Measurements from ENCODE around the gene PMF1.
A peak's percentile ranks its signal among the peaks of the same experiment; 100 is the strongest.

Gene PMF1

DNA sequence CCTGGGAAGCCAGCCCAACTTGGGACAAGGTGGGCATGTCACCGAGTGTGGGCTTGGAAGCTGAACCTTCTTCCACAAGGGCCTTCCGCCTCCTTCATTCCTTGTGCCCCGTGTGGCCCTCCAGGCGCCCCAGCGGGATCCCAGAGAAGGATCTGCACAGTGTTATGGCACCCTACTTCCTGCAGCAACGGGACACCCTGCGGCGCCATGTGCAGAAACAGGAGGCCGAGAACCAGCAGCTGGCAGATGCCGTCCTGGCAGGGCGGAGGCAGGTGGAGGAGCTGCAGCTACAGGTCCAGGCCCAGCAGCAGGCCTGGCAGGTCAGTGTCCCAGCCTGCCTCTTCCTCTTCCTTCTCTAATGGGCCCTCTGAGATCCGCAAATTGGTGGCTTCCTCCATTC is 23.4 kb downstream of the PMF1 start:
- DNase-seq (ENCODE audit: low read depth): no peak

DNA sequence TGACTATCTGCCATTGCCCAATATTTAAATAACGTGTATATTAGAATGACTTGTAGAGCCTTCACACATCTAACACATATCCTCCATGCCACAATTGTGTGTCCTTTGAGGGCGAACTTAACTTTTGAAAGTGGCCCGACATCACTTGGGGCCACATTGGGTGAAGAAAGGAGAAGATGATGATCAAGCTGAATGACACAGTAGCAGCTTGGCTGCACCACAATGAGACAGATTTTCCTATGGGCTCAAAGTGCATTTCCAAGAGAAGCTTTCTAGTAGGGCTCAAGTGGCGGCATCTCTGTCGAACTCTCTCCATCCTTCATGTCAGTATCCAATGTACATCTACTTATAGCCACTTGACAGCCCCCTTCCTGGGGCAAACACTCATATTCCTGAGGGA is 25.4 kb downstream of the PMF1 start:
- DNase-seq (ENCODE audit: low read depth): no peak

DNA sequence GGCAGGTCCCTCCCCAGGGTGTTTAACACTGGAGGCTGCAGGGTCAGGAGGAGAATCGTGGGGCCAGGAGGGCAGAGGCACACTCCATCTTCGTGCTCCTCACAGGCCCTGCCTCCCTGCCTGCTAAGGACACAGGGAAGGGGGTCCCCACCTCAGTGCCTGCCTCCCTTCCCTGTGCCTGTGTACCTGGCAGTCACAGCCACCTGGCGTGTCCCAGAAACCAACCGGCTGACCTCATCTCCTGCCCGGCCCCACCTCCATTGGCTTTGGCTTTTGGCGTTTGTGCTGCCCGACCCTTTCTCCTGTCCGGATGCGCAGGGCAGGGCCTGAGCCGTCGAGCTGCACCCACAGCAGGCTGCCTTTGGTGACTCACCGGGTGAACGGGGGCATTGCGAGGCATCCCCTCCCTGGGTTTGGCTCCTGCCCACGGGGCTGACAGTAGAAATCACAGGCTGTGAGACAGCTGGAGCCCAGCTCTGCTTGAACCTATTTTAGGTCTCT is 28.6 kb downstream of the PMF1 start:
- no peak for DNase-seq (ENCODE audit: low read depth)

DNA sequence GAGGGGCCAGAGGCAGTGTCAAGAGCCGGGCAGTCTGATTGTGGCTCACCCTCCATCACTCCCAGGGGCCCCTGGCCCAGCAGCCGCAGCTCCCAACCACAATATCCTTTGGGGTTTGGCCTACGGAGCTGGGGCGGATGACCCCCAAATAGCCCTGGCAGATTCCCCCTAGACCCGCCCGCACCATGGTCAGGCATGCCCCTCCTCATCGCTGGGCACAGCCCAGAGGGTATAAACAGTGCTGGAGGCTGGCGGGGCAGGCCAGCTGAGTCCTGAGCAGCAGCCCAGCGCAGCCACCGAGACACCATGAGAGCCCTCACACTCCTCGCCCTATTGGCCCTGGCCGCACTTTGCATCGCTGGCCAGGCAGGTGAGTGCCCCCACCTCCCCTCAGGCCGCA is 29.1 kb downstream of the PMF1 start, which contains the start of gene BGLAP:
Gene BGLAP (plus strand): TSS at position 259 of the 400 bp plus-strand sequence. CDS start 48 bp downstream, at position 307.
- no peak for DNase-seq (ENCODE audit: low read depth)

DNA sequence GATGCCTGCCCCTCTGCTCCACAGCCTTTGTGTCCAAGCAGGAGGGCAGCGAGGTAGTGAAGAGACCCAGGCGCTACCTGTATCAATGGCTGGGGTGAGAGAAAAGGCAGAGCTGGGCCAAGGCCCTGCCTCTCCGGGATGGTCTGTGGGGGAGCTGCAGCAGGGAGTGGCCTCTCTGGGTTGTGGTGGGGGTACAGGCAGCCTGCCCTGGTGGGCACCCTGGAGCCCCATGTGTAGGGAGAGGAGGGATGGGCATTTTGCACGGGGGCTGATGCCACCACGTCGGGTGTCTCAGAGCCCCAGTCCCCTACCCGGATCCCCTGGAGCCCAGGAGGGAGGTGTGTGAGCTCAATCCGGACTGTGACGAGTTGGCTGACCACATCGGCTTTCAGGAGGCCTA is 29.9 kb downstream of the PMF1 start:
- DNase-seq (ENCODE audit: low read depth): no peak

DNA sequence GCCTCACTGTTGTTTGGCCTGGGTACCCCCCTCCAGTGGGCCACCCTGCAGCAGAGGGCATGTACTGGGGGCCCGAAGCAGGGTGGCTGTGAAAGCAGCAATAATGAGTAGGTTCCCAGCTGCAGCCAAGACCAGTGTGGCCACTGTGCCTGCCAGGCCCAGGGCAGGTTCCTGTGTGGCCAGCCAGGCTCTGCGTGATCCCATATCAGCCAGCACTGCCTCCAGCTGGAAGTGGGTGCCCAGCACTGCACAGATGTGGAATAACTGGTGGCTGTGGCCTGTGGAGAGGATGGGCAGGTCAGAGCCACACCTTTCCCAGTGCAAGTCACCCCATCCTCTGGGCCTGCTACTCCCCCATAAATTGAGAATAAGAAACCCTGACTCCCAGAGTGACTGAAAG is 31.3 kb downstream of the PMF1 start:
- DNase-seq (ENCODE audit: low read depth): no peak

DNA sequence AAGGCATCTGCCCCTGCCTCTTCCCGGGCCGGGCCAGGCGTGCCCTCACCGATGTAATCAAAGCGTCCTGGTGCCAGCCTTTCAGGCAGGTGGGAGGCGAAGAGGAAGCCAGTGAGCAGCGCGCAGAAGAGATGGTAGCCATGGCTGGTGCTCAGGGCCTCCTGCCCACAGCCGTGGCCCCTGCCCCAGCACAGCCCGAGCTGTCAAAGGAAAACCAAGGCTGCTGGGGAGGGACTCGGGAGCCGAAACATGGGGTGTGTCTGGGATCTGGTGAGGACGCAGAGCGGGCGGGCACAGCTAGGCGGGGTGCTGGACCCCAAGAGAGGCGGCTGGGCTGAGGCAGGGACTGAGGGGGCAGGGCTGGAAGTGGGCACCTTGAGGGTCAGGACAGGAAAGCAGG is 31.9 kb downstream of the PMF1 start:
- DNase-seq (ENCODE audit: low read depth): no peak

DNA sequence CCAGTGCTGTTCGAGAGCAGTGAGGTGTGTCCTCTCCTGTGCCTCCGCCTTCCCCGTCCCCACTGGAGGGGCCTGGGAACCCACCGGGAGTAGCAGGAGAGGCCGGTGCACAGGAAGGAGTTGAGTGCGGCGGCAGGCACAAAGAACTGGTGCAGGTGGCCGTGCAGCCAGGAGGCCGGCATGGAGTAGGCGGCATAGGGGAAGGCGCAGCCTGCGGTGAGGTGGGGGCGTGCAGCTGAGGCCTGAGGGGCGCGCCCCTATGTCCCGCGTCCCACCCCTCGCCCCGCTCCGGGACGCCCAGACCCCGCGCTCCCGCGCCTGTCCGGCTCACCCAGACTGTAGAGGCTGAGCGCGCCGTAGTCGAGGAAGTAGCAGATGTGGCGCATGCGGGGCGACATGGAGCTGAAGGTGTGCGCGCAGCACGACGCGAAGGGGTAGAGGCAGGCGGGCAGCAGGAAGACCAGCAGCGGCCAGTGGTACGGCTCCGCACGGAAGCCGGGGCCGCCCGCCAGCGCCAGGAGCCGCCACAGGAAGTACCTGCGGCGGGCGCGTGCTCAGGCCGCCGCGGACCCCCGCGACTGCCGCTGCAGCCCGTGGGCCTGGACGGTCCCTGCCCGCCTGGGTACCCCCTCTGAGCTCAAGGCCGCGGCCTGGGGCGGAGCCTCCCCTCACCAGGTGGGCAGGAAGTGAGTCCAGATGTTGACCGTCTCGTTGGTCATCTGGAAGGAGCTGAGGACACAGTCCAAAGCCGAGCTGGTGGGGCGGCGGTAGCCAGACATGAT is 32.8 kb downstream of the PMF1 start:
- no peak for DNase-seq (ENCODE audit: low read depth)

DNA sequence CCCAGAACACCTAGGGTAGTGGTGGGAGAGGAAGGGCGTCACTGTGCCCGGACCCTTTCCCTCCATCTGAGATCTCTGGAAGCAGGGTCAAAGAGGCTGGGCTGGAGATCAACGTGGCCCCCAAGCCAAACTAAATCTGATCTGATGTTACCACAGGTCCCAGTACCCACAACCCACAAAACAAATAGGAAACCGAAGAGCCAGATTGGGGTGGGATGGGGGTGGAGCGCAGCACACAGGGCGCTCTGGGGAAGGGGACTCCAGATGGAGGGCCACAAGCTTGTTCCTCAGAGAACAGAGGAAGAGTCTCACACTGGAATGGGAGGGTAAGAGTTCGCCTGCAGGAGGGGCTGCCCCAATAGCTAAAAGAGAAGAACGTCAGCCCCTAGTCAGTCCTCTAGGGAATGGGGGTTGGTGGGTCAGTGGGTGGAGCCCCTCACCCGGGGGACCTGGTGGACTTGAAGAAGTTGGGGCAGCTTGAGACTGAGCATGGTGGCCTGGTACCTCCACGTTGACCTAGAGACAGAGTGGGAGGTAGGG is 33.5 kb downstream of the PMF1 start:
- no peak for DNase-seq (ENCODE audit: low read depth)

DNA sequence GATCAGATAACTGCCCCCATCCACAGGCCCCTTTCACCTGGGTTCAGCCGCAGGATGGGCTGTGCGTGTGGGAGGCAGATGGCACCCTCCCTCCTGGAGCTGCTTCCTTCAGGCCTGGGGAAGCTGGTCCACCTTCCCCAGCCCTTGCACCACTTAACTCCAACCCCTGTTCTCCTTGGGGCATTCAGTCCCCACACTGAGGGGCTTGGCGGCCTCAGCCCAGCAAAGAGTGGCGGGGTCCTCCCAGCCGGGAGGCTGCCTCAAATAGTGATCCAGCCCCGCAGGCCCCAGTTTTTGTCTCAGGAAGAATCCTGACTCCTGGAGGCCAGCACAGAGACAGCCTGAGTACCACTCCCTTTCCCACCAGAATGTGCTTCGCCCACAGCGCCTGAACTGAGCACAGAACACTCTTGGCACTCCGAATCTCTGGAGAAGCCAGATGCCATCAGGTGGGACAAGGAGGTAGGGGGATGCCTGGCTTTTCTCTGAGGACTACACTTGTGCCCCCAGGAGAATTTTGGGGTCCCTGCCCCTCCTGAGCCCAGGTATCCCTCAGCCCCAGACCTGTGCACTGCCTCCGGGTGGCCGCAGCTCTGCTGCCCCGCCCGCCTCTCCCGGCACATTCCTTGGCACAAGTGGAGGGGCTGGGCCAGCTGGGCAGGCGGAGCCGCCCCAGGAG is 34.1 kb downstream of the PMF1 start:
- no peak for DNase-seq (ENCODE audit: low read depth)

DNA sequence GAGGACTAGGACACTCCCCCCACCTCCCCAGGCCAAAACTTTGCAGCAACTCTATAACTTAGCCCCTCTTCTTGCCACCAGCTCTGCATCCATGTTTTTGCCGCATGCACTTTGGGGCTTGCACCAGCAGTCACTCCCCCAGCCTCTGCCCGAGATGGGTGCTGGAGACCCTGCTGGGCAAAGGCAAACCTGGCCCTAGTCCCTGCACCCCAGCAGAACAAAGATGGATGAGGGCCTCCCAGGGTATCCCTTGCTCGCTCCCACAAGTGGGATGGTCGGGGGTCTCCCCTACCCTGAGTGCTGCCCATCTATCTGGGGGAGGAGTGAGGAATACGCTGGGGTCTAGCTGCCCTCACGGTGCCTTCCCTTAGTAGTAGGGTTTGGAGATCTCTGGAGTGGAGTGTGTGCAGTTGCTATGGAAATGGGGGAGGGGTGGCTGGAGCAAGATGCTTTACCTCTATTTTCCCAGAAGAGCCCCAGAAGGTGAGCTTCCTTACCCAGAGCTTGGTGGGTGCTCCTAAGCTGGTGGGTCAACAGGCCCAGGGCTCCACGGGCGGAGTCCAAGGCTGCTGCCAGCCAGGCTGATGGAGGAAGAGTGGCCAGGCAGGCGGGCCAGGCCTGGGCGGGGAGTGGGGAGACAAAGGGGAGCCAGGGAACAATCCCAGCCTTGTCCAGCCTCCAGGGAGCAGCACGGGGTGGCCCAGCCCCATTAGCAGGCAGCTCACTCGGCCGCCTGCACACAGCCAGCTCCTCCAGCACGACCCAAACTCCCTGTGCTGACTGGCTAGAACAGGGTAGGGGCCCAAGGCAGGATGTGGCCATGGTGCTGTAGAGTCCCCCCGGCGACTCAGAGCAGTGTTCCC is 34.9 kb downstream of the PMF1 start, which contains the start of gene PAQR6:
Gene PAQR6 (minus strand): TSS at position 597 of the 863 bp plus-strand sequence. CDS start 1,325 bp downstream, outside the sequence.
- DNase-seq (ENCODE audit: low read depth): no peak

DNA sequence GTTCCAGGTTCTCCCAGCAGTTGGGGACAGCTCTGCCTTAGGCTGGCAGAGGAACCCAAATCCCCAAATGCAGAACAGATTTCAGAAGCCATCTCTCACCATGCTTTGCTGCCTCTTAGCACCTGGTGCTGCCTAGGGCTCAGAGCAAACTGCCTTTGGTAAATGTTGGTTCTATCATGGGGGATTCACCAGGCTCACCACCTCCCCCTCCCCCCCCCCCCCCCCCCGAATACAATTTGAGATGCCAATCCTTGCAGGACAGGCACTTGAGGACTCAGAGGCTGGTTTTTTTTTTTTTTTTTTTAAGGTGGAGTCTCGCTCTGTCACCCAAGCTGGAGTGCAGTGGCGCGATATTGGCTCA is 35.5 kb downstream of the PMF1 start:
- DNase-seq (ENCODE audit: low read depth): no peak

DNA sequence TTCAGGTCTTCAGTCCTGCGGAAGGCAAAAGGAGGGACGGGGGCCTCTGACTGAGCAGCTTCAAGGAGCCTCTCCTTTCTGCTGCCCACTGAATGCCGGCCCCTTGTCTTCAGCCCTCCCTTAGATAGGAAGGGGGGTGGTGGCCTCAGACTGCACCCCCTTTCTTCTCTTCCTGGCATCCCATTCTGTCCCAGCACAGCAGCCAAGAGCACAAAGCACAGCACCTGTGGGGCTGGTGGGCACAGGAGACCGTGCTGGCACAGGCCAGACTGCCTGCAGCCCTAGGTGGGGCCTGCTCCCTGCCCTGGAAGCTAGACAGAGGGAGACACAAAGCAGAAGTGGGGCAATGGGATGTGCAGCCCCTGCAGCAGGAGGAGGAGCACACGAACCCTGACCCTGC is 36.8 kb downstream of the PMF1 start:
- DNase-seq (ENCODE audit: low read depth): no peak

DNA sequence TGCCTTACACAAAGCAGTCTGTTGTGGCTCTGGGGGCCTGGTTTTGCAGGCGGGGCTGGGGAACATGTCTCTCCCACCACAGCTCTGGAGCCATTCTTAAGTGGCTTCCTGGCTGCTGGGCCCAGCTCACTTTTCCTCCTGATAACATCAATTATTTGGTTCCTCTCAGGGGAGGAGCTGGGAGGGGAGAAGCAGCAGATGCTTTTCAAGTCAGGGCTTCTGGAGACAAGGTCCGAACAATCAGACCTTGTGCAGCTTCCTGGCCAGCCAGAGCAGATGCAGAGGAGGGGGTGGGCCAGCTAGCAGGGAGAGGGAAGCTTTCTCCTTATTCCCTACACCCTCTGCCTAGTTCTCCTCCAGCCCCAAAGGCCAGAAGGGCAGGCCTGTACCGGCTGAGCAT is 38.7 kb downstream of the PMF1 start:
- DNase-seq (ENCODE audit: low read depth): no peak

DNA sequence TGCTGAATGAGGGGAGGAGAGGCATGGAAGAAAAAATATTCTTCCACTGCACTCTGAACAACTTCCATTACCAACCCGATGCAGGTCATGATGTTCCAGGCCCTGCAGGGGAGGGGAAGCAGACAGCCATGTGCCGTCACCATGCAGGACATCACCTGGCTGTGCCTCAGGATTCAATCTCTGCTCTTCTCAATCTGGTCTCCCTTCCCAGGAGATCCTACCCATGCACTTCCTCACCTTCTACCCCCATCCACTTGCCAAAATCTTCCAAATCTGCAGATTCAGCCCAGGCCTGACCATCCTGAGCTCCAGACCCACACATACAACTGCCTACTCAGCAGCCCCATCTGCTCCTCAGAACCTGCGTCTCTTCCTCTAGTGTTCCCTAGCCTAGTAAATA is 40.8 kb downstream of the PMF1 start:
- DNase-seq (ENCODE audit: low read depth): no peak

DNA sequence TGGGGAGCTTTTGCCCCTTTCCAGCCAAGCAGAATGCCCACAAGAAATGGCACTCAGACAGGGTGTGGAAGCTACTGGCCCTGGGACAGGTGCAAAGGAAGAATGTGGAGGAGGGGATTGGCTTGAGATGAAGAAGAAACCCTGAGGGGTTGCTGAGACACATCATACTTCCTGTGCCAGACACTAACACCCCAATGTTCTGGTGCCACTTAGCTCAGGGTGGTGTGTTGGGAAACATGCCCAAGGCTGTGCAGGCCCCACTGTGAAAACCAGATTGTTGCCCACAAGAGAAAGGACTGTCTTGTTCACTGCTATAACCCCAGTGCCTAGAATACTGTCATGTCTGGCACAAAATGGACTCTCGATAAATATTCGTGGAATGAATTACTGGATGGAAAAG is 44.9 kb downstream of the PMF1 start:
- DNase-seq (ENCODE audit: low read depth): no peak

DNA sequence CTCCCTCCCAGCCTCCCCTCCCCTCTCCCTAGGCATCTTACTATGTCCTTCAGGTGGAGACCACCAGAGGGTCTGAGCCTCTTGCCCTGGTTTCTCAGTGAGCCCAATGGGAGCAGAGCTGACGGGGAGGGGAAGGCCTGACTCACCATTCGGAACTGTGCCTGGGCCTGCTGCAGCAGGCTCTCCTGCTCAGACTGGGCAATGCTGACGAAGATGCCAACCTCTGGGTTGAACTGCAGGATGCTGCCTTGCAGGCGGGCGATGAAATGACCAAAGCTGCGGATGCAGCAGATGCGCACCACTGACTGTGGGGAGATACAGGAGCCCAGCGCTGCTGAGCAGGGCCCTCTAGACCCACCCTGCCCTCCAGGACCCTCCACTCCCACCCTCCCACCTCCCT is 46.1 kb downstream of the PMF1 start:
- no peak for DNase-seq (ENCODE audit: low read depth)

DNA sequence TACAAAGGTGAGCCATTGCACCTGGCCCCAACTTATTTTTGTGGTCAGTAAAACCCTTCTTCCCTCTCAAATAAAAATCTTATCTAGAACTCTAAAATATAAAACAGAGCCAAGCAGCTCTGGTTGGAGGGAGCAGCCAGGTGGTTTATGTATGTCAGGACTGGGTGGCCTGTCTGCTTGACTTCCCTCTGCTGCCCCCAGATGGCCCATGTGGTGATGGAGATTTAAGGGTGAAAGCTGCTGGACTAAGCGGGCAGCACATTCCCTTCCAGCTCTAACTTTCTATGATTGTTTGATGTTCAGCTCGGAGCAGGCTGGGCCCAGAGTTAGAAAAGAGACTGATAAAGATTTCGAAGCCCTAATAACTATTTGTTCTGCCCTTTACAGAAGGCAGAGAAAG is 47.0 kb downstream of the PMF1 start:
- DNase-seq (ENCODE audit: low read depth): no peak

DNA sequence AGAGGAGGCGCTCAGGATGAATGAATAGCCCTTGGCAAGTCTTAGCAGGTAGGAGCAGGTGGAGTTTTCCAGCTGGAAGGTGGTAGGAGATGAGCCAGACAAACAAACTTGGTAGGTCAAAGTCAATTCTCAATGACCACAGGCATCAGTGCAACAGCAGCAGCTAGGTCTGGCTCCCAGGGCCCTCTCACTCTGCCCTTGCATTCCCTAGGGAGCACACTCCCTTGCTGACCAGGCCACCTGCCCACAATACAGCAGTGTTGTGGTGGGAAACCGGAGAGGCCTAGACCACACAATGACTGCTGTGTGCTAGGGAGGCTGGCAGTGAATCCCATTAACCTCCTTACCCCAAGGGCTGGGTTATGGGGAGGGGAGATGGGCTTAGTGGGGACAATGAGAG is 48.1 kb downstream of the PMF1 start:
- no peak for DNase-seq (ENCODE audit: low read depth)

DNA sequence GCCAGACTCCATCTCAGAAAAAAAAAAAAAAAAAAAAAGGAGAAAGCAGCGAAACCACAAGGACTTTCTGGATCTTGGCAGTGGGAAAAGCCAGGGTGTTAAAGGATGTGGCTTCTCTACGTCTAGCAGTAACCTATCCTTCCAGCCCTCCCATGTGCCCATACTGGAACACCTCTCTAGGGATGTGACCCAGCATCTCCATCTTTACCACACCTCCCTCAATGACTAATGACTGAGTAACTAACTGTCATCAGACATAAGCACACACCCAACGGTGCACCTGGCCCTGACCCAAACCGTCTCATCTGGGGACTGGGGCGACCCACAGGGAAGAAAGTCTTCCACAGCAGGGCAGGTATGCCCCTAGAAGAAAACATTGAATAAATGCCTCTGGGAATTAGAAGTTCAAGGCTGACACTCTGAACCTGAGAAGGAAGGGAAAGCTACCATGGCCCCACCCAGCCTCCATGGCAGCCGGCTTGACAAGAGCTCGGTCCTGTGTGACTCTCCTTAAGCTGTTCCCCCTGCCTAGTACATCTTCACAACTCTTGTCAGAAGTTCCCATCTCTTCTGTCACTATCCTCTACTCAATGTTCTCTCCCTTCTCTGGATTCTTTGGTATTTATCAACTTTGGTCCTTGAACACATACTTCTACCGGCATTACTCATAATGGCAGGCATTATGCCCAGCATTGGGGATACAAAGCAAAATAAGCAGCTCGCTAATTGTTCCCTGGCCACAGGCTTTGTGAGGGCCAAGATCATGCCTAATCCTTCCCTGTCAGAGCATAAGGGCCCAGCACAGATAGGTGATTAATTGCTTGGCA is 49.9 kb downstream of the PMF1 start:
- DNase-seq (ENCODE audit: low read depth): peak; percentile 24

DNA sequence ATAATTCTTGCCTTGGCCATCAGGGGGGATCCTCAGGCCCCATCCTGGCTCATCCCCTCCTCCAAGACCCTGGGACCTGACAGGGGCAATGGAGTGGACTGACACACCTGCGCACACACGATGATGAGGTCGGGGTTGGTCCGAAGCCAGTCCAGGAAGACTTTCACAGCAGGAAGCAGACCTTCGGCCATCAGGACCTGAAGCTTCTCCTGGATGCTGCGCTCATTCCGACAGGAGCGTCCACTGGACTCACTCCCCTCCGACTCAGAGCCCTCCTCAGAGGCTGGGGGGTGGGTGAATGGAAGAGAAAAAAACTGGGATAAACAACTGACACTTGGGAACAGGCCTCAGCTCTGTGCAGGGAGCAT is 50.5 kb downstream of the PMF1 start:
- no peak for DNase-seq (ENCODE audit: low read depth)
